Daoy (cell line): ENCODE data around the gene TIMM17B. TPM values are rescaled to one million over a fixed set of nuclear protein-coding genes. Genes with fewer than 3 reads are reported as not detected.

Source experiments
- DNase-seq: peaks from one replicate; pipeline ENCODE4 v3.0.0-alpha.2; 2015; ENCODE audit warnings: low read depth
- total RNA-seq: library from RNA; depleted of rRNA; stranded (reverse); fragments of >200 nt; shearing (Covaris generic); gene quantifications from 2 replicates; pipeline ENCODE4 v1.2.3, GENCODE V29; 2014

TIMM17B gene
- total RNA-seq, 1 experiment from 2014 or later: 47.4 TPM

DNA sequence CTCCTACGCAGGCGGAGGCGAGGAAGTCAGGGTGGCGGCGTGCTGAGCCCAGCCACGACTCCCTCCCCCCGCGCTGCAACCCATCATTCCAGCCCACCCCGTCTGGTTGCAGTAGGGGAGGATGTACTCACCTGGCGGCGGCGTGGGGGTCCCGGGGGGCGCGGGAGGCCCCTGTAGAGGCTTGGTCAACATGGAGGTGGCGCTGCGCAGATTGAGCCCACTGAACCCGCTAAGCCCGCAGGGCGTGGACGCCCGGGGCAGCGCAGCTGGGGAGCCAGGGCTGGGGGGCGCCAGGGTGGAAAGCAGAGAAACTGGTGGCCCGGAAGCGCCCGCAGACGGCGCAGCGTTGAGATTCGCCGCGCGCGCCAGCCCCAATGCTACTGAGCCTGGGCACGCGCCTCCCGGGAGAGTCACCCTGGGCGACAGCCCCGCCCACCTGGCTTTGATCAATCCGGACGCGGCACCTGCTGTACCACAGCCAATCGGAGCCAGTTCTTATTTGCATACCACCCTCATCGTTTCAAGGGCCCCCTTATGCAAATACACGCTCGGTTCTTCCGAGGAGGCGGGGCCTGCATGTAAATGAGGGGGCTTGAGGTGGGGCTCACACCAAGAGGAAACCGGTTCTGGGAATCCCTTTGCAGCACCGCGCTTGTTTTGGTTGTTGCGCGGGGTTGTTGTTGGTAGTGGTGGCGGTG lies 21.2 kb upstream of the TIMM17B start, which contains the start of gene PIM2:
Gene PIM2, minus strand, starts transcription at position 382 of the 698 bp plus-strand sequence. Its CDS starts 190 bp downstream, at position 192.
- peak; percentile 91 for DNase-seq

- no peak for DNase-seq
Observed at GRCh38 chrX:48918301-48918642, 20.7 kb upstream of the TIMM17B start.

DNA sequence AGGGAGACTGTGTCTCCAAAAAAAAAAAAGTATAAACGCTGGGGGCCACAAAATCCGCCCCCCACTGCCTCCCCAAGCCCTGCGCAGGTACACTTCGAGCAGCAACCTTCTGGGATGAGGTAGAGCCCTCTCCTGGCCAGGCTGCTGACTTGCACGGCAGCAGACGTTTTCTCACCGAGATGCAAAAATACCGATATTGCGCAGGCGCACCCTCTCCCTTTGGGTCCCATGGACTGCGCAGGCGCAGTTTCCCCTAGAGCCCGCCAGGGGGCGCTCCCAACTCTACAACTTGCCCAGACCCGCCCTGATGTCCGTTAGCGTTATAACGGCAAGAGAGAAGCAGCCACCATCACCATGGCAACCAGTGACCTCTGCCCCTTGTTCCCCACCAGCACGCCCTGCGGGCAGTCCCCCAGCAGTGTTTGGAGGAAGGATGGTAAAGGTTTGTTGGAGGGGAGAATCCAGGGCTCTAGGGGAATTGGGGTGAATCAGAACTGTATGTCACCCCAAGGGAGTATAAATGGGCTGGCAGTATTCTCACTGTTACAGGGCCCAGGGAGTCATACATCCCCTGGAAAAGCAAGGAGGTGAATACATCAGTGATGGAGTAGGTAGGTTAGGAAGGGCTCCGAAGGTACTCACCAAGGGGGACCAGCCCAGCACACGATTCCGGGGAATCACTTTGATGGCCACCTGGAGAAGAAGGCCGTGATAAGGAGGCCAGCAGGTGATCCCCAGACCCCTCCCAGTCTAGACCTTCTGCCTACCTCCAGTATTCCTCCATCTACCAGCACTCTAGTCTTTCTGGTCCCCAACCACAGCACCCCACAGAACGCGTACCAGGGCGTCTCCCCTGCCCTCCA lies 19.8 kb upstream of the TIMM17B start:
- DNase-seq: peak; percentile 83

- no peak for DNase-seq
Observed at GRCh38 chrX:48914593-48915493, 17.3 kb upstream of the TIMM17B start.

- DNase-seq: no peak
Observed at GRCh38 chrX:48913605-48914366, 16.2 kb upstream of the TIMM17B start.

DNA sequence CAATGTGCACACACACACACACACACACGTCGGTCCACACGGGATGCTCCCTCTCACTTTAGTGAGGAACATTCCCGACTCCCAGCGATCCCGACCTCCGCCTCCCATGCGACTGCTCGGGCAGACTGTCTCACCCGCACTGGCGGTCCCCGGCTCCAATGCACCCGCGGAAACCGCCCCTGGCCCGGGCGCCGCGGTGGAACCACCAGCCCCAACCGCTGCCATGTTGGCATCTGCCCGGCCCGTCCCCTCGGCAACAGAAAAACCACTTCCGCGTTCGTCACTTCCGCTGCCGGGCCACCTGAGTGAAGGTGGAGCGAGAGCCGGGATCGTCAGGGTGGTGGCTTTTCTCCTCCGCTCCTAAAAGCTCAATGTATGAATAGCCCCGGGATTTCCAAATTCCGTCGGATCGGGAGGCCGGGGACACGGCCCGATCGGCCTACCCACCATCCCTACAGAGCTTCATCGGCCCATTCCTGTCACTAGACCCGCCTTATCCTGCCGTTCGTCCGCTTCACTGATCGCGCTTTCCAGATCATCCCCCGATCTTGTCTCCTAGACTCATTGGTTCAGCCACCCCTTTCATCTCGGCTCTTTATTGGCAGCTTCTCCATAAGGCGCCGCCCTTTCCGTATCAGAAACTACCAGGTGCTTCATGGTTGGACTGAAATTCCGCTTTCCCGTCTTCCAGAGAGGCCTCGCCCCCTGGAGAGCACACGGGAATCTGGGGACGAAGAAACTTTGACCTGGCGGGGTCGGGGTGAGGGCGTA lies 14.0 kb upstream of the TIMM17B start, which contains the start of gene SLC35A2:
Gene SLC35A2, minus strand, starts transcription at position 235 of the 771 bp plus-strand sequence. Its CDS starts 10 bp downstream, at position 225.
- DNase-seq: peak; percentile 78

GRCh38 chrX:48910926-48911411 lies 13.4 kb upstream of the TIMM17B start:
- no peak for DNase-seq

- no peak for DNase-seq
Observed at GRCh38 chrX:48909703-48910294, 12.2 kb upstream of the TIMM17B start.

- DNase-seq: no peak
Observed at GRCh38 chrX:48908600-48908999, 11.0 kb upstream of the TIMM17B start.

- no peak for DNase-seq
Observed at GRCh38 chrX:48905090-48905790, 7.7 kb upstream of the TIMM17B start.

- DNase-seq: no peak
Observed at GRCh38 chrX:48904626-48905025, 7.1 kb upstream of the TIMM17B start.

- DNase-seq: no peak
Observed at GRCh38 chrX:48904180-48904579, 6.6 kb upstream of the TIMM17B start.

DNA sequence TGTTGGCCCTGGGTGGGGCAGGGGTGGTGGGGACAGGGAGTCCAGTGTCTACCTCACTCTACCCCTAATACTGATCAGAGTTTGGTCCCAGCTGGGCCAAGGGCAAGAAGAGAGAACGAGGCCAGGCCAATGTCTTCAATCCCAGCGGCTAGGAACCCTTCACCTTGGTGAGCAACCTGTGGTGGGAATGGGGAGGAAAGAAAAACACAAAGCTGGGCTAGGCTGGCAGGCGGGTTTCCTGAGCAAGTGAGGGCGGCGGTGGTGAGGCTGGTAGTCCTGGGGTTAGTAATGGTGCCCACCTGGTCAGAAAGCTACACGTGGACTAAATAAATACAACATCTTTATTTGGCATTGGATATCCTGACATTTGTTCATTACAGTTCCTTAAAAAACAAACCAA lies 5.7 kb upstream of the TIMM17B start:
- DNase-seq: no peak

GRCh38 chrX:48902776-48903175 lies 5.2 kb upstream of the TIMM17B start:
- no peak for DNase-seq

- no peak for DNase-seq
Observed at GRCh38 chrX:48902135-48902534, 4.6 kb upstream of the TIMM17B start.

DNA sequence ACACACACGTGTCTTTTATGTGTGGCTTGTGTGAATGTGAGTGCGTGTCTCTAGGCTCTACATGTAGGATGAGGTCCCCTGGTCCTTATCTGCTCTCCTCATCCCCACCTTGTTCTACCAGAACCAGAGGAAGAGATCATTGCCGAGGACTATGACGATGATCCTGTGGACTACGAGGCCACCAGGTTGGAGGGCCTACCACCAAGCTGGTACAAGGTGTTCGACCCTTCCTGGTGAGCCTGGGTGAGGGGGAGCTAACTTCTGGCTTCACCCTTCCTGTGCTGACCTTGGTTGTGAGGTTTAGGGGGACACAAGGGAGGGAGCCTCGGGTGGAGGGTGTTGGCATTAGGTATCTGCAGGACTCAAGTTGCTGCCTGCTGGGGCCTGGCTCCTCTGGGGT lies 3.5 kb upstream of the TIMM17B start:
- no peak for DNase-seq

DNA sequence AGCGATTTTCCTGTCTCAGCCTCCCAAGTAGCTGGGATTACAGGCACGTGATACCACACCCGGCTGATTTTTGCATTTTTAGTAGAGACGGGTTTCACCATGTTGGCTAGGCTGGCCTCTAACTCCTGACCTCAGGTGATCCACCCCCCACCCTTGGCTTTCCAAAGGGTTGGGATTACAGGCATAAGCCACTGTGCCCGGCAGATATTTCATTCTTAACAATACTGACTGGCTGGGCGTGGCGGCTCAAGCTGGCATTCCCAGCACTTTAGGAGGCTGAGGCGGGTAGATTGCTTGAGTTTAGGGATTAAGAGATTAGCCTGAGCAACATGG lies 1.5 kb upstream of the TIMM17B start:
- no peak for DNase-seq

DNA sequence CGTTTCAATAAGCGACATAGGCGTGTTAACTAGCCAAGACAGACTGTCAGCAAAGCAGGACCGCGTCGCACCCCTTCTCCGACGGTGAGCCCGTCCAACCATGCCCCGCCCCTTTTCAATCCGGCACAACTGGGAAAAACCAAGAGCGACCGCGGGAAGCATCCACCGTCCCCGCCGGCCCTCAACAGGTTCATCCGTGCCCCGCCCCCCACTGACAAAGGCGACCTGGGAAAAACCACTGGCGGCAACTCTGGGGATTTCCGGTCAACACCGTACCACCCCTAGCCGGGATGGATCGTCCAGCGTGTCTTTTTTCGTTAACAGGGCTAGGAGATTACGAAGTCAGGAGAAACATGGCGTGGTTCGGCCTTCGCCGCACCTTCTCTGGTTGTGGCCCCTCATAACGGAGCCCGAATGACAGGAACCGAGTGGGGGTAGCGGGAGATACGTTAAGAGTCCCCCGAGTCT lies 377 bp downstream of the TIMM17B start:
- peak; percentile 76 for DNase-seq

GRCh38 chrX:48896611-48897011 lies 957 bp downstream of the TIMM17B start:
- DNase-seq: no peak
